Testis (tissue), 3 donors: ENCODE data around the gene PSPC1. TPM values are rescaled to one million over a fixed set of nuclear protein-coding genes. Genes with fewer than 3 reads are reported as not detected.
"Not testable (repeated sequence)": the region's sequence is repeated elsewhere in the genome, so short reads cannot be mapped to it uniquely, and the experiment has no call there.

Experiments
- DNase-seq: peaks from one replicate; pipeline ENCODE4 v3.0.0-alpha.2; 2019
- H3K27ac ChIP-seq, 2 donors: fragments of 200-600 bp; sonication (generic); one replicate each; pipeline ENCODE4 v1.5.1; 2019
- H3K27me3 ChIP-seq: fragments of 200-600 bp; sonication (generic); one replicate; pipeline ENCODE4 v1.5.1; 2019
- H3K36me3 ChIP-seq: fragments of 200-600 bp; sonication (generic); one replicate; pipeline ENCODE4 v1.5.1; 2017; ENCODE audit warnings: low read depth; ENCODE audit errors: missing control alignments
- H3K4me1 ChIP-seq: fragments of 200-600 bp; sonication (generic); one replicate; pipeline ENCODE4 v1.5.1; 2019
- H3K4me3 ChIP-seq, 2 donors: fragments of 200-600 bp; sonication (generic); one replicate each; pipeline ENCODE4 v1.5.1; 2017 to 2019
- H3K9me3 ChIP-seq: fragments of 200-600 bp; sonication (generic); one replicate; pipeline ENCODE4 v1.5.1; 2017
- POLR2A ChIP-seq: fragments of 450-650 bp; IDR thresholded peaks from one replicate; pipeline ENCODE4 v1.6.1; 2017; ENCODE audit warnings: antibody characterized with exemption, mild to moderate bottlenecking, moderate library complexity
- WGBS, 2 donors: methylation state at CpG; one replicate each; pipeline ENCODE4 v1.1.5; 2018; 5-methylcytosine and 5-hydroxymethylcytosine counted together
- intact Hi-C: fragments of 100-400 bp; cut with DNase I; formaldehyde crosslinking; loops from one replicate; pipeline ENCODE4 v1.15.1; 2023; ENCODE audit warnings: low total_unique reads
- polyA plus RNA-seq: library from polyadenylated mRNA; stranded (reverse); fragments of 350-450 nt; fragmentation: Illumina TruSeq; extraction: RNeasy Lipid Tissue Mini Kit (QIAGEN cat#74804); gene quantifications from one replicate; pipeline ENCODE4 v1.2.3, GENCODE V29; 2014; ENCODE audit warnings: low read depth, low replicate concordance; ENCODE audit not compliant: insufficient read depth
- total RNA-seq, 2 donors: library from RNA; depleted of rRNA; stranded (reverse); fragments of >200 nt; gene quantifications; one replicate each; pipeline ENCODE4 v1.2.3, GENCODE V29; 2016
- TF ChIP-seq, protein P1 (sequence below), 3 experiments: fragments of 450-650 bp in 2 of 3; fragments of 200-600 bp in 1 of 3; sonication (generic) in 1 of 3; IDR thresholded peaks; one replicate each; pipeline ENCODE4 v1.5.1; 2016 to 2019; ENCODE audit warnings: antibody characterized with exemption in 3 of 3, mild to moderate bottlenecking in 2 of 3, moderate library complexity in 1 of 3

Gene PSPC1
- total and polyA plus RNA-seq, 3 donors from 2014 or later = 92.0 to 145 (median 129) TPM

DNA sequence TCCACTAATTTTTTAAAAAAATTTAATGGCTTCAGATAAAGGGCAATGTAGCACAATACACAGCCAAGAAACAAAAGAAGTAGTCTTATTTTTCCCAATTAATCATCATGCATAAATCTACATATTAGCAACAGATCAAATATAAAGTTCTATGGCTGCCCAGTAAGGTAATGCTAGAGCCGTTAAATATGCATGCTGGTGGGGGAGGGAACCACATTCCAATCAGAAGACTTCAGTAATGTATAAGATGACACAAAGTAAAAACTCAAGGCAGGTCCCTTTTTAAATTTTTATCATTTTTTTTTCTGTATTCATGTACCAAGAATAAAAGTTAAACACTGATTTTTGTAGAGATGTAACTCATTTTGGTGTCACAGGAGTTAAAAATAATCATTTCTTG lies 87.3 kb downstream of the PSPC1 start:
- H3K9me3 ChIP-seq = no peaks in the 10 kb centered on the region
- no peak overlapping the region for H3K4me3 ChIP-seq
- TF ChIP-seq, protein P1, sequence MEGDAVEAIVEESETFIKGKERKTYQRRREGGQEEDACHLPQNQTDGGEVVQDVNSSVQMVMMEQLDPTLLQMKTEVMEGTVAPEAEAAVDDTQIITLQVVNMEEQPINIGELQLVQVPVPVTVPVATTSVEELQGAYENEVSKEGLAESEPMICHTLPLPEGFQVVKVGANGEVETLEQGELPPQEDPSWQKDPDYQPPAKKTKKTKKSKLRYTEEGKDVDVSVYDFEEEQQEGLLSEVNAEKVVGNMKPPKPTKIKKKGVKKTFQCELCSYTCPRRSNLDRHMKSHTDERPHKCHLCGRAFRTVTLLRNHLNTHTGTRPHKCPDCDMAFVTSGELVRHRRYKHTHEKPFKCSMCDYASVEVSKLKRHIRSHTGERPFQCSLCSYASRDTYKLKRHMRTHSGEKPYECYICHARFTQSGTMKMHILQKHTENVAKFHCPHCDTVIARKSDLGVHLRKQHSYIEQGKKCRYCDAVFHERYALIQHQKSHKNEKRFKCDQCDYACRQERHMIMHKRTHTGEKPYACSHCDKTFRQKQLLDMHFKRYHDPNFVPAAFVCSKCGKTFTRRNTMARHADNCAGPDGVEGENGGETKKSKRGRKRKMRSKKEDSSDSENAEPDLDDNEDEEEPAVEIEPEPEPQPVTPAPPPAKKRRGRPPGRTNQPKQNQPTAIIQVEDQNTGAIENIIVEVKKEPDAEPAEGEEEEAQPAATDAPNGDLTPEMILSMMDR (IDR thresholded peaks at IDR 0.05) = no peak
- TF ChIP-seq POLR2A = no peak
- no peaks in the 10 kb centered on the region for H3K4me1 ChIP-seq
- no peaks in the 10 kb centered on the region for H3K36me3 ChIP-seq
- no peak overlapping the region for H3K27ac ChIP-seq
- intact Hi-C loops = no loop called here
- H3K27me3 ChIP-seq = no peaks in the 10 kb centered on the region
- WGBS, 2 donors = 41 to 63% methylated on average over 1 of the region's 1 CpG
- no peak for DNase-seq

DNA sequence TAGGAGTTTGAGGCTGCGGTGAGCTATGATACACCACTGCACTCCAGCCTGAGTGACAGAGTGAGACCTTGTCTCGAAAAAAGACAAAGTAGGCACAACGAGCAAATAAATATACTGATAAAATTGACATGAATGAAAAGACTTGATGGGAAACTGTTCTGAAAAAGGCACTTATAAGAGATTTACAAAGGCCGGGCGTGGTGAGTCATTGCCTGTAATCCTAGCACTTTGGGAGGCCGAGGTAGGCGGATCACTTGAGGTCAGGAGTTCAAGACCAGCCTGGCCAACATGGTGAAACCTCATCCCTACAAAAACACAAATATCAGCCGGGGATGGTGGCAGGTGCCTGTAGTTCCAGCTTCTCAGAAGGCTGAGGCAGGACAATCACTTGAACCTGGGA lies 91.3 kb downstream of the PSPC1 start:
- 92% methylated on average over 8 of the region's 8 CpGs for WGBS, 2 donors
- intact Hi-C loops, DNase-seq, H3K27me3 ChIP-seq, H3K36me3 ChIP-seq, H3K27ac ChIP-seq, H3K4me3 ChIP-seq, H3K4me1 ChIP-seq, H3K9me3 ChIP-seq: not testable (repeated sequence)

DNA sequence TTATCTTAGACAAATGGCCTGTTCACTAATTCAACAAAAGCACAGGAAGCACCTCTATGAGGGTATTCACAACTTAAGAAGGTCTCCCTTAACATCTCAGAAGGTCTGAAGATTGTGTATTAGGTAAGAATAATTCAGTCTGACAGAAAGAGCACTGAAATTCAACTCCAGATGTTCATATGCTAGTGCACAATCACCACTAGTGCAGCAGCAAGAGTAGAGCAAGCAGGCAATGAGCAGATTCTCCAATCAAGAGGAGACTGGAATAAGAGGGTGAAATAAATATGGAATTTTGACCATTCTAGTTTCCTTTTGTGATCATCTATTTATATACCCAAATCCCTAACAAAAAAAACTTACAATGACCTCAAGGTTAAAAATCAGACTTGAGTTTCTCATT lies 97.3 kb downstream of the PSPC1 start:
- H3K36me3 ChIP-seq = no peaks in the 10 kb centered on the region
- intact Hi-C loops = no loop called here
- H3K4me1 ChIP-seq = no peaks in the 10 kb centered on the region
- H3K27me3 ChIP-seq = no peaks in the 10 kb centered on the region
- TF ChIP-seq, protein P1 (IDR thresholded peaks at IDR 0.05) = no peak
- TF ChIP-seq POLR2A = no peak
- no peaks in the 10 kb centered on the region for H3K9me3 ChIP-seq
- H3K27ac ChIP-seq = no peak overlapping the region
- DNase-seq = no peak
- H3K4me3 ChIP-seq = no peak overlapping the region

DNA sequence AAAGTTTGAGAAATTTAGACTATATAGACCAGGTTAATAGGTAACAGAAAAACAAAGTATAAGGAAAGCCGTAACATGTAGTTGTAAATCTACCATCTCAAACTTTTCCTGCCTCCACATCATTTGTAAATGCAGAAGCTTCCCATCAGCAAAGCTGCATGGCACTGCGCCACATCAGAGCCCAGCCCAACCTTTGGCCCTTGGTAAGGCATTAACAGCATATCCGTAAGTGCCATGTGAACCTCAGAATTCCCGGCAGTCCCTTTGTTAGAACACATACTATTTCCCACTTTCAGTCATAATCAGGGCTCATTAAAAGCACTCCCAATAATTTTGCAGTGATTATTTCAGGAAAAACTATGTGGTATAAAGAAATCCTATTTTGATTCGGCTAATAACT lies 97.7 kb downstream of the PSPC1 start:
- no peaks in the 10 kb centered on the region for H3K36me3 ChIP-seq
- H3K9me3 ChIP-seq = no peaks in the 10 kb centered on the region
- H3K27me3 ChIP-seq = no peaks in the 10 kb centered on the region
- intact Hi-C loops = no loop called here
- WGBS, 2 donors = 72 to 73% methylated on average over 5 of the region's 5 CpGs
- H3K27ac ChIP-seq = no peak overlapping the region
- H3K4me3 ChIP-seq = no peak overlapping the region
- H3K4me1 ChIP-seq = no peaks in the 10 kb centered on the region
- TF ChIP-seq, protein P1 (IDR thresholded peaks at IDR 0.05) = no peak
- TF ChIP-seq POLR2A = no peak
- no peak for DNase-seq

DNA sequence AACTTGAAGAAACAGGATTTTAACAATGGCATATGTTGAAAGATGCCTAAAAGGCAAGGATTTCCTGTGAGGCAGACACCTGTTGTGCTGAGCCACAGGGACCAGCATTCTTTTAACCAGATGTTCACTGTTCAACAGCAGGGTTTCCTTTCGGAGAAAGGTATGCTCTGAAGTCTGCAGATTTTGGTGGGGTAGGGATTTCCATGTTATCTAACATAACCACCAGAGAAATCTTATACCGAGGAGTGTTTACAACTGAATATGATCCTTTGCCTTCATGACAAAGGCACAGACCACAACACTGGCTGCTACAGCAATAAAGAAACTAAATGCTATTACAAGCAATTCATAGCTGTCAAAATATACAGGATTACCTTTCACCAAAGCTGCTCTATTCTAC lies 101.2 kb downstream of the PSPC1 start:
- no peaks in the 10 kb centered on the region for H3K36me3 ChIP-seq
- 74 to 84% methylated on average over 2 of the region's 2 CpGs for WGBS, 2 donors
- no peak for DNase-seq
- no peak overlapping the region for H3K27ac ChIP-seq
- no peaks in the 10 kb centered on the region for H3K9me3 ChIP-seq
- no peak overlapping the region for H3K4me3 ChIP-seq
- intact Hi-C loops = no loop called here
- TF ChIP-seq, protein P1 (IDR thresholded peaks at IDR 0.05) = no peak
- TF ChIP-seq POLR2A = no peak
- H3K4me1 ChIP-seq = no peaks in the 10 kb centered on the region
- no peaks in the 10 kb centered on the region for H3K27me3 ChIP-seq
